Ovary (tissue), 3 donors: ENCODE measurements around the gene TMEM235.

ENCODE experiments used
- EP300 ChIP-seq: sonication (generic); formaldehyde crosslinking; IDR thresholded peaks from one replicate; pipeline ENCODE4 v1.6.1; 2017; ENCODE audit warnings: antibody characterized with exemption
- POLR2A ChIP-seq: fragments of 450-650 bp; IDR thresholded peaks from one replicate; pipeline ENCODE4 v1.6.1; 2017; ENCODE audit warnings: antibody characterized with exemption, mild to moderate bottlenecking, moderate library complexity
- TF ChIP-seq, protein P1 (sequence below), 3 donors: fragments of 450-650 bp in 2 of 3; fragments of 200-600 bp in 1 of 3; IDR thresholded peaks; one replicate each; pipeline versions ENCODE4 v1.5.1 to v1.8.0; 2016 to 2022; ENCODE audit warnings: antibody characterized with exemption in 3 of 3, mild to moderate bottlenecking in 1 of 3
- donor health status: DM: no; HTN: no; CAD: no.

- TF ChIP-seq, protein P1, sequence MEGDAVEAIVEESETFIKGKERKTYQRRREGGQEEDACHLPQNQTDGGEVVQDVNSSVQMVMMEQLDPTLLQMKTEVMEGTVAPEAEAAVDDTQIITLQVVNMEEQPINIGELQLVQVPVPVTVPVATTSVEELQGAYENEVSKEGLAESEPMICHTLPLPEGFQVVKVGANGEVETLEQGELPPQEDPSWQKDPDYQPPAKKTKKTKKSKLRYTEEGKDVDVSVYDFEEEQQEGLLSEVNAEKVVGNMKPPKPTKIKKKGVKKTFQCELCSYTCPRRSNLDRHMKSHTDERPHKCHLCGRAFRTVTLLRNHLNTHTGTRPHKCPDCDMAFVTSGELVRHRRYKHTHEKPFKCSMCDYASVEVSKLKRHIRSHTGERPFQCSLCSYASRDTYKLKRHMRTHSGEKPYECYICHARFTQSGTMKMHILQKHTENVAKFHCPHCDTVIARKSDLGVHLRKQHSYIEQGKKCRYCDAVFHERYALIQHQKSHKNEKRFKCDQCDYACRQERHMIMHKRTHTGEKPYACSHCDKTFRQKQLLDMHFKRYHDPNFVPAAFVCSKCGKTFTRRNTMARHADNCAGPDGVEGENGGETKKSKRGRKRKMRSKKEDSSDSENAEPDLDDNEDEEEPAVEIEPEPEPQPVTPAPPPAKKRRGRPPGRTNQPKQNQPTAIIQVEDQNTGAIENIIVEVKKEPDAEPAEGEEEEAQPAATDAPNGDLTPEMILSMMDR (IDR thresholded peaks at IDR 0.05): no peak
- TF ChIP-seq EP300 (no peak), POLR2A (no peak)
These were observed 18.7 kb downstream of the TMEM235 start for GRCh38 chr17:78249818-78250806.
